Hematopoietic multipotent progenitor cell treated with erythropoietin and hydrocortisone succinate and interleukin-3 and kit ligand, for 15 days (in vitro differentiated cells): ENCODE data around the gene MAP3K1.
"Not testable (repeated sequence)": the region's sequence is repeated elsewhere in the genome, so short reads cannot be mapped to it uniquely, and the experiment has no call there.

Source experiments
- DNase-seq: peaks from one replicate; pipeline ENCODE4 v3.0.0-alpha.2; 2015; ENCODE audit warnings: low spot score

Gene MAP3K1

DNA sequence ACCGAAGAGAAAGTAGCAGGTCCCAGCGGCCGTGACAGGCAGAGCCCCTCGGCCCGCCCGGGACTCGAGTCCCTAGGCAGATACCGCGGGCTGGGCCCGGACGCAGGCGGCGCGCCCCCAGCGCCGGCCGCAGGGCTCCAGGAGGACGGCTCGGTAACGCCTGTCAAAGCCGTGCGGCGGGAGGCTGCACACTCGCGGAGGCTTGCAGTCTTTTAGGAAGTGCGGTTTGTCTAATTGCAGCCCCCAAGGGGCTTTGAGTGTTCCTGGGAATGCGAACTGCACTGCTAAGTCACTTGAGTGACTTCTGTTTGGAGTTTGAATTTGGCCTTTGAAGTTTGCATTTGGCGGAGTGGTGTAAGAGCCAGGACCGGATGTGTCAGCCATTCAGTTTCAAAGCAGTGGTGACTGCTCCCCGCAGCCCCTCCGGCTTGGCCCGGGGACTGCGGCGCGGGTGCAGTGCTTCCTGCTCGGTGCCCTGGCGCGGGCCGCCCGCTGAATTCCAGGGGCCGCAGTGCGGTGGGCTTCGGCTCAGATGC, 1.3 kb downstream of the MAP3K1 start:
- peak; percentile 46 for DNase-seq

DNA sequence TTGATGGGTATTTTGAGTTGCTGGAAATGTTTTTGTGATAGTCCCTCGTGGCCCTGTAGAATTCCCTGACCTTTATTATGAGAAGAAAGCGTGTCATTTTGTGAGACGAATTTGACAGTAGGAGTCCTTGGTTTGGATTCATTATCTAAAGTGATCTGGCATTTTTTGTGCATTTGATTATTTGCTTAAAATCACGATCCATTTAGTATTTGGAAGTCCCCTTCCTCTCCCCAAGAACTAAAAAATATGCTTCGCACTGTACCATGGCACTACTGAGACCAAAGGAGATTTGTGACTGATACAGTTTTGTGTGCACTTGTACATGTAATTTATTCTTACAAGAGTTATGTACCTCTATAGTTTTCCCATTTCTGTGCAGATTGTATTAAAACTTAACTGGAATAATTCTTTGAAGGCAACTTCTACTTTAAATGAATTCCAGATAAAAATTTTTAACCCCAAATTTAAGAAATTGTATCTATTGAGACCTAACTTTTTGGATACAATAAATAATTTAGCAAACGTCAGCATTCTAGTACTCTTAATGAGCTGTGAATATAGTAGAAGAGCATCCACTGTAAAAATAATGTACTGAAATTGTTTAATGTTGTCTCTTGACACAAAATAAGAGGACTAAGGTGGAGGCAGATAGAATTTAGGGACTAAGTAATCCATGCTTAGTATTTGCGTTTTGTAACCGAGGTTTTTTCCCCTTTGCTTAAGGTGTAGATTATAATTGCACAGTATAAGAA, 2.1 kb downstream of the MAP3K1 start:
- DNase-seq = no peak

DNA sequence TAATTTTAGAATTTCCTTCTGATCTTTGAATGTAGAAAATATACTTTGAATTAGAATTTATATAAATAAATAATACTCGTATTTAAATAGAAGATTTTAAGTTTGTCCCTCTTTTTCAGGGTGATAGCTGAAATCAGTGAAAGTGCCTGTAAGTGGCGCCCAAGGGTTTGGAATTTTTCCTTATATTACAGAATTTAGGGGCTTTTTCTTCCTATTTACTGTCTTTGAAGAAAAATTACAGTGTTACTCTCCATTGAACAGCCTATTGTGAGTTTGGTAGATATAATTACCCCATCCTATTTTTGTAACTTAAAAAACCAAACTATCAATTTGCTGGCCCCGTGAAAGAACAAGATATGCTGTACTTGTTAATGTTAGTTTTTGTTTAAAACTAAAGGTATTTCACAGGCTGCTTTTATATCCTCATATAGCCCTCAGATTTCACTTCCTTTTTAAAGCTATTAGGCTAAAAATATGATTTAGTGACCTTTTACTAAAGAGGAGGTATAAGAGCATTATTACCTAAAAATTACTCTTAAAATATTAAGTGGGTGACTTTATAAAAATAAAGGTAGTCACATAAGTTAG, 3.2 kb downstream of the MAP3K1 start:
- peak; percentile 26 for DNase-seq

DNA sequence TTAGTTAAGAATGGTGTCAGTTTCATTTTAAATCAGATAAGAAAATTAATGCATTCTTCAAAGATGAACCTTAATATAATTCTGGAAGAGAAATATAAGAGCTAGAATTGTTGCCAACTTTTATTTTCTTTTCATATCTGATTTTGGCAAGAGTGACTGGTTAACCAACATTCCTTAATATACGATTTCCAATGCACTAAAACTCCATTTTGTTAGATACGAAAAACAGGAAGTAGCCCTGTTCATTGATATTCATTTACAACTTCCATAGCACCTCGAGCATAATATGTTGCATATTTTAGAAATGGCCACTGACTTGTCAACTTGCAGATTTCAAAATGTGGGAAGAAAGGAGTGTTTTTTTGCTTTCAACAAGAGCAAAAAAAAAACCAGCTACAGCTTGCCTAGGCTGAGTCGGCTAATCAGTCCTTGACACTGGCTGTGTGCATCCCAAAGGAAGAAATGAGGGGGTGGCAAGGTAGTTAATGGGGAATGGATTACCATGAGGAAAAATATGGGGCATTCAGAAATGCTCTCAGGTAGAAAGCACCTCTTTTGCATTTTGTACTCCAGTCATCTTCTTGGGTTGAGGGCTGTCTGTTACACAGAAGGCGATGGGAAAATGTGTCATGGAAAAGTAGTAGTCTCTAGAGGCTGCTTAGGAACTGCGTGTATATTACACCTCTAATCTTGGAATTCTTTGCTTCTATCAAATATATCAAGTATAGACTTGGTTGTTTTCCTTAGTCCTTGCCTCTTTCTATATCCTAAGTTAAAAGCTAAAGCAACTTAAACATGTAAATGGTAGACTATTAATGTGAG, 3.9 kb downstream of the MAP3K1 start:
- no peak for DNase-seq

DNA sequence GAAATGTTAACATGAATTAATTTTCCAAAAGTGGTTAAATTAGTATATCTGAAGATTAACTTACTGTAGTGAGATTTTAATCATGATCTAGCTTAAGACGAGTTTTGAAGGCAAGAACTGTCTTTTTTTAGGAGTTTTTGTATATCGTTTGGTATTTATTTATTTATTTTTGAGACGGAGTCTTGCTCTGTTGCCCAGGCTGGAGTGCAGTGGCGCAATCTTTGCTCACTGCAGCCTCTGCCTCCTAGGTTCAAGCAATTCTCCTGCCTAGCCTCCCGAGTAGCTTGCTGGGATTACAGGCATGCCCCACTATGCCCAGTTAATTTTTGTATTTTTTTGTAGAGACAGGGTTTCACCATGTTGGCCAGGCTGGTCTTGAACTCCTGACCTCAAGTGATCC, 6.5 kb downstream of the MAP3K1 start:
- DNase-seq = not testable (repeated sequence)

DNA sequence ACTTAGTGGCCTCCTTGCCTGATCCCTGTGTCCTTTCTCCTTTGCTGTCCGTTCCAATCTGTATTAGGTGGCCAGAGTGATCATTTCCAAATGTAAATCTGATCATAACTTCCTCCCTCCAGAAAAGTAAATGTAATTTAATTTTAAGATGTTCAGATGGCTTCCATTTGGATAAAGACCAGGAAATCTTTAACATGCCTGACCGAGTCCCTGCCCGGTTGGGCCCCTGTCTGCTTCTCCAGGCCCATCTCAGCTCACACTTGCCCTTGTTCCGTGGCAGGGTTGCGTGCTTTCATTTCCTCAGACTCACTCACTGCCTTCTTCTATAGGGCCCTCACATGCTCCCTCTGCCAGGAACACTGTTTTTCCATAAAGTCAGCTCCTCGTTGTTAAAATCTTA, 7.6 kb downstream of the MAP3K1 start:
- DNase-seq = no peak

DNA sequence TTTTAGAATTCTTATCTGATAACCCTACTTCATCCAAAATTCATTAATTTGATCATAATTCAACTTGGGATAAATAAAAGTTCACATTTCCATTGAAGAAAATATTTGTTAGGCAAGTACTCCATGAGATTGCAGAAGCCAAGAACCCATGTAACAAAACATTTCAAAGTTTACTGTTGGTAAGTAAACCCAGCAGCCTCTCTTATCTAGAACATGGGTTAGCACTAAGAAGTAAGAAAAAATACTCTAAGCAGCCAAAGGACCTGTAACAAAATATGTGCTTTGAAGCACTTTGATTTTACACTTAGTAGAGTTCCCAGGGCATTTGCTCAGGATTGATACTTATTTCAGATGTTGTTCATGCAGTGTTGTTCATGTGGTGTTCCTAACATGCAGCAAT, 8.7 kb downstream of the MAP3K1 start:
- no peak for DNase-seq

DNA sequence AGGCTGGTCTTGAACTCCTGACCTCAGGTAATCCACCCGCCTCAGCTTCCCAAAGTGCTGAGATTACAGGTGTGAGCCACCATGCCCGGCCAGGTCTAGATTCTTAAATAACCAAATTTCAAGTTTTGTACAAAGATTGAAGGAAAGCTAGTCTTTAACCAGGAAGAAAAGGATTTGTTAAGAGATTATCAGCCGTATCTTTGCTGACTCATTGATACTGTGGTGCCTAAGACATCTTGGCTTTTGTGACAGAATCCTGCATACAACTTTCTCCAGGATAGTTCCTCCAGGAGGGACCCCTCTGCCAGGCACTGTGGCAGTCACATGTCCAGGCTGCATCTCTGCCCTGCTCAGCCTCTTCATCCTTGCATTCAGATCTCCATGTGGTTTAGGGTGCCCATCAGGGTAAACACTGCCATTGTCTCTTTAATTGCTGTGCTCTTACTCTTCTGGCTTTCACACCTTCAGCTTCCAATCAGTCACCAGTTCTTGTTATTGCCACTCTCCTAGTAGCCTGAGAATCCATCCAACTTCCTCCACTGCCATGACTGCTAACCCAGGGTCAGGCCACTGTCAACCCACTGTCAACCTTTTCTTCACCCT, 10.0 kb downstream of the MAP3K1 start:
- no peak for DNase-seq

DNA sequence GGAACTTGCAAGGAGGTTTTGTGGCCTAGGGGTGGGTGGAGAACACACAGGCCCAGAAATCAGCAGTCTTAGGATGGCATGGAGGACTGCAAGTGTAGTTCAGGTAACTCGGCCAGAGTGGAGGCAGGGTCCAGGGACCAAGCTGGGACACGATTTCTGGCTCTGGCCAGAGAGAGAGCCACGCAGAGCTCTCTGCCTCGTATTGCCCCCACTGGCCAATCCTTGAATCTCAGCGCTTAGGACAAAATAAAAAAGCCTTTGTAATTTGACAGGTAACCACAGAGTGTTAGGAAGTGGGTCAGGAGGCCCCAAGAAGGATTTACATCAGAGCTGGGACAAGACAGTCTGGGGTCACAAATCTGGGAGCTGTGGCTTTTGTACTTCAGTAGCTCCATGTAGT, 11.7 kb downstream of the MAP3K1 start:
- no peak for DNase-seq

DNA sequence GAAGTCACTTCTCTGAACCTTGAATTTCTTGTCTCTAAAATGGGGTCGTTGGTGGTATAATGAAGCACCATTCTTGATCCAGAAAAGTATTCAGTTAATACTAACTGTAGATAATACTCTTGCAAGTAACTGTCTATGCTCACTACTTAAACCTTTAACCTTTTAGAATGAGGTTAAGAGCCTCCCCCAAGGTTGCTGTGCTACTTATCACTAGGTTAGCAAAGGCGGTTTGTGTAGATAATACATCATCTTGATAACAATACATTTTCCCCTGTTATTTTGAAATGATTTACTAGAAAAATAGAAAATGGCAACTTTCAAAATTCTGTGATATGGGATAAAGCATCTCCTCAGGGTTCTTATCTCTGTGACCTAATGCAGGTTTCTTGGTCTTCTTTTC, 12.6 kb downstream of the MAP3K1 start:
- no peak for DNase-seq

DNA sequence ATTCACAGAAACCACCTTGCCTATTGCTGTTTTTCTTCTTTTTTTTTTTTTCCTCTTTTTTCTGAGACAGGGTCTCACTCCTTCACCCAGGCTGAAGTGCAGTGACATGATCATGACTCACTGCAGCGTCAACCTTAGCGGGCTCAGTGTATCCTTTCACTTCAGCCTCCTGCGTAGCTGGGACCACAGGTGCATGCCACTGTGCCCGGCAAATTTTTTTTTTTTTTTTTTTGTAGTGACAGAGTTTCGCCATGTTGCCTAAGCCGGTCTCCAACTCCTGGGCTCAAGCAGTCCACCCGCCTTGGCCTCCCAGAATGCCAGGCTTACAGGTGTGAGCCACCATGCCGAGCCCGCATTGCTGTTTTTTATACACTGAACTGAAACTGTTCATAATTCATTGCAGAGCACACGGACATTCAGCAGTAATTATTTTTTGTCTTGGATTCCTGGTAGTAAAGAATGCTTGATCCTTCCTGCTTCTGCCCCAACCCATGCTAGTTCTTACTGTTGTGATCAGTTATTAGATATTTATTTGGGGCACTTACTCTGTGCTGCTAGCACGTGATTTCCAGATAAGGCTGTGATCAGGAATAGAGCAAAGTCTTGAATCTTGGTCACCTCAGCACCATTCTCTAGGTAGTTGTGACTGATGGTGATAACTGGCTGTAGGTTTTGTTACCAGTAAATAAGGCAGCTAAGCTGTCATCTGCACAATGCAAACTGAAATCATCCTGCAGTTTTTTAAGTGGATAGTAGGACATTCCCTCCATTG, 14.0 kb downstream of the MAP3K1 start:
- no peak for DNase-seq

DNA sequence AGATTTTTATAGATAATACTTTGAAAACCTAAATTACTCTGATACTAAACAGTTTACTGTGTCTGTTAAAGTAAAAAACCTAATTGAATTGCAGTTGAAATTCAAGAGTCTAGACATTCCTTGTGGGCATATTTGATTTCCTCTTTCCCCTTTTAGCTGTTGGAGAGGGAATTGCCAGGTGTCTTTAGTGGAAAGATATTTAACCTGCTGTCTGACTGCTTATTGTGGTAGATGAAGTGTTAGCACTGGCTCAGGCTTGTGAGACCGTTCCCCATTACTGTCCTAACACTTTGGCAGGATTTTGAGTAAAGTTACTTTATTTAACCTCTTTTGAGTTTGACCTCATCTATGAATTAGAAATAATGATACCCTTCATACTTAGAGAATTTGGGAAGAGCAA, 16.4 kb downstream of the MAP3K1 start:
- no peak for DNase-seq

DNA sequence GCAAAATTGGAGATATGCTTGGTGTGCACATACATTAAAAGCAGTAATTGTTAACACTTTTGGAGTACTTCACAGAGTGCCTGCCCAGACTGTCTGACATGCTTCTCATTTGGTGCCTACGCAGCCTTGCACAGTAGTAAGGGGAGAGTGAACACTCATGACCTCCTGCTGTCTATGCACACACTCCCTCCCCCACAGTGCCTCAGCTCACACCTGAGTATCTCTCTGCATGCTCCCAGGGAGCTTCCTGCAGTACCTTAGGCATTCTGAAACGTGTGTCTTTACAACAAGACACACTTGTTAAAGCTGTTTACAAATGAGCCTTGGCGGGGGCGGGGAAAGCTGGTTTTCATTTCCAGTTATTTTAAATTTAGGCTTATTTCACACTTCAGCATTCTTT, 18.0 kb downstream of the MAP3K1 start:
- no peak for DNase-seq

DNA sequence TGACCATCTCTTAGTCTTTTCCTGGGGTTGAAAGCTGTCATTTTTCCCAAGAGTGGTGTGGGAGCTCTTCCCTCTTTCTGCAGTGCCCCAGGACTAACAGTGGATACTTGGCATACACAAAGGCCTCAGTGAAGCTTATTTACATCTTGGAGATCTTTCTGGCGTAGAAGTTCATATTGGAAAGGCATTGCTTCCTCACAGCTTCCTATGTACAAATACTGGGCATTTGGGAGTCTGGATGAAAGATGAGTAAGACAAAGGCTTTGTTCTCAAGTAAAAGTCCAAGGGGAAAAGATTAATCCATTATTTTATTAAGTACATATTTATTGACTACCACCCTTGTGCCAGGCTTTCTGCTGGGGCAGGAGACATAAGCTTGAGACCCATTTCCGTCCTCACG, 22.0 kb downstream of the MAP3K1 start:
- no peak for DNase-seq

DNA sequence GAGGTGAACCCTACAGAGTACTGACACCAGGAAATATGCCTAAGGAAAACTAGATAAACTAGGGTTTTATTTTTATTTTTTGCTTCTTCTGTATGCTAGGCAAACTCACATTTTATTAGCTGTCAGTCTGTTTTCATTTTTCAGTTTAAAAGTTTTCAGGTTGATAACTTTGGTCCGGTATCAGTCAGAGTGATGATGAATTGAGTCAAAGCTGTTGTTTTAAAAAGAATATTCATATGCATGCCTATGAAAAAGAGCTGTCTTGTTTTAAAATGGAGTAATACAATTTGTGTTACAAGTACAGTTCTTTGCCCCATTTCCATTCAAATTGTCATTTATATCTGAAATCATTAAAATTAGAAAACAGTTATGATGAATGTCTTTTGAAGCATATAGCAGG, 22.6 kb downstream of the MAP3K1 start:
- no peak for DNase-seq

DNA sequence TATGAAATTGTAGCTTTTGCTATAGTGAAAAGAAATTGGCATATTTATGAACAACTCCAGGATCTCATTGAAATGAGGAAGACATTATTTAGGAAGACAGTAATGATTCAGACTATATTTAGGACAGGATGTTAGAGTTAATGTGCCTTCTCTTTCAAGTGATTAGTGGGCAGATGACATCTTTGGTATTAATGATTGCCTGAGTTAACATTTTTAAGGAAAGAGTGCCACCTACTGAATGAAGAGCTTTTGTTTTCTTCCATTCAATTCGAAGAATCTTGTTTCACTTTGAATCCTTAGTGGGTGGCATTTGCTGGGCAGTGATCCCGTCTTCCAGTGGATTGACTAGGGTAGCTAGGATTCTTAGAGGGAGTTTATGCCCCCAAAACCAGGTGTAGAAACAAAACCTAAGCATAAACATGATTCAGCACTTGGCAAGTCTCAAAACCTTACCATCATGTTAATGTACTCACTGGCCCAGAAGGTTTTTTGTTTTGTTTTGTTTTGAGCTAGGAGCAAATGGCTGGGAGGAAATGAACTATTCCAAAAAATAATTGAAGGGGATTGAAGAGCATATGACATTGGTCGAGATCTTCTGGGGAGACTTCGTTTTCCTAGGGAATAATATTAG, 23.2 kb downstream of the MAP3K1 start:
- DNase-seq = peak; percentile 77

DNA sequence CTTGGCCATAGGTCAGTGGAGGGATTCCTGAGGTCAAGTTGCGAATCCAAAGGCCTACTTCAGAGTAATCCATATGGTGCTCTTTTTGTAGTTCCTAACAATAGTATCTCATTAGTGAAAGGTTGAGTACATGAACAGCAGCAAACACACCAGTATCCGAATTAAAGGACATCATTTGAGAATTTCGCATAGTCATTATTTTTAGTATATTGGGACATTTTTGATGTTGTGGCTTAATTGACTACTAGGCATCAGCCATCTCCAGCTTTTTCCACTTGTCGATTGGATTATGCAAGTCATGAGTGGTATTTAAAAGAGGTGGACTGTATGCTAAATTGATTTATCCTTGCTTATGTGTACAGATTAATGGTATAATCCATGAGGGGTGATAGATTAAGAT, 23.7 kb downstream of the MAP3K1 start:
- DNase-seq = no peak

DNA sequence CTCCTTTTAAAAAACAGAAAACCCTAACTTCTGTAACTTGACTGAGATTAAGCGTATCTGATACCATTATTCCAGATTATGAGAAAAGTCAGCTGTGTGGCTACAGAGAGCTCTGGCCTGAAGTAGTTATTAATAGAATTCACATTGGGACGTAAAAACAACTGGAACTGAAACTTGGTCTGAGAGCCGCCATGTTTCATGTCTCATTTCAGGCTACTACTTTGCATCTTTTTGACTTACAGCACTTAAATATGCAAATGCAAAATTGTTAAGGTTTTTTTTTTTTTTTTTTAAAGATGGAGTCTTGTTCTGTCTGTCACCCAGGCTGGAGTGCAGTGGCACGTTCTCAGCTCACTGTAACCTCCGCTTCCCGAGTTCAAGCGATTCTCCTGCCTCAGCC, 25.2 kb downstream of the MAP3K1 start:
- DNase-seq = no peak

DNA sequence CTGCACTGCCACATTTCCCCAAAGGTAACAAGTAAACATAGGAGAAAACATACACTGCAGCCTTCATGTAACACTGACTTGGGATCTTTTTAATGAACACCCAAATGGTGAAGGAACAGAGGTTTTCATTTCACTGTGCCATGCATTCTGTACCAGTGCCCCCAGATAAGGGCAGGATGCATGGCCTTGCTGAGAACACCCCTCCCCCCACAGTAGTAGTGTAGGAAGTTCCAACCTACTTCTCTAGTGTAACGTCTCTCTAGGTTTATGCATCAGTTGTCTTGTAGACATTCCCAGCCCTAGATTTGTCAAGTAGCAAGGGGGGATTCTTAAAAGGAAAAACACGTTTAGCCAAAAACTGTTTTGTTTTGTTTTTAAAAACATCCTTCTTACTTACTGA, 29.9 kb downstream of the MAP3K1 start:
- DNase-seq = no peak

DNA sequence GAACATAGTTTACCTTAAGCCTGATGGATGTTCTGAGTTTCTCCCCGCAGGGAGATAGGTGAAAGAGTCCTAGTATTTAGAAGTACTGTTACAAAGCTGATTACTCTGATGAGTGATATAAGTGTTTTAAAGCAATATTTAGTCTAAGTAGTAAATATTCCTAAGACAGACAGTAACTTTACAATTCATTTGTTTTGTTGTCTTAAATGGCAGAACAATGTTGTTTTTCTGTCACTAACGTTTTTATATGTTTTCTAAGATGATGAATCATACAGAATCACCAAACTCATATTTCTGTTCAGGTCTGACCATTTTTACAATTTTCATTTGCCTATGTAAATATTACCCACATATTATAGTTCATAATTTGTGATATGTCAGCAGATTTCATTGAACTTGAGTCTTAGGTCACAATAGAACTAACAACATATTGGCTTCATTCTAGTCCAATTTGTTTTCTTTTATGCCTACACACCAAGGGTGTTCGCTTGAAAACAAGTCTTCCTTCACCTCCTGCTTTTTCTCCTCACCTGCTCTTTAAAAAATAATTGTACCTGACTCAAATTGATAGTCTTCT, 30.6 kb downstream of the MAP3K1 start:
- DNase-seq = no peak

DNA sequence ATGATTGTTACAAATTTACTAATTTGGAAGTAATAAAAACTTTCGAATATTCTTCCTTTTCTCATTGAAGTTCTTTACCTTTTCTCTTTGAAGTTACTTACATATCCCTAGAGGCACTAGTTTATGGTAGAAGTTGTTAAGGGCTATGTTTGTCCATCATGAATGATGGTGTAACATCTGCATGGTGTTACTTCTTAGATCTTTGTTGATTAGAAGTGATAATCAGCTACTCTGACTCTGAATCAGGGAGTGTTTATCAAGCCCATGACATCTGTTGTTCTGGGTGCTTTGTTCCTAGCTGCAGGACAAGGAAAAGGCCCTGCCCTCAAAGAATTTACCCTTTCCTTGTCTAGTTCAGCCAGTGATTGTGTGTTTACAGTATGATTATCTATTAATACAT, 32.9 kb downstream of the MAP3K1 start:
- no peak for DNase-seq
